Skeletal muscle tissue (tissue), 4 donors: Measurements from ENCODE around the gene FHIT. TPM values are rescaled to one million over a fixed set of nuclear protein-coding genes. Genes with fewer than 3 reads are reported as not detected.

Experiments used
- H3K27ac ChIP-seq: one replicate; pipeline ENCODE4 v1.7.0; 2013; ENCODE audit warnings: mild to moderate bottlenecking, low read depth, low read length, inconsistent platforms
- H3K27me3 ChIP-seq, 3 donors: one replicate each; pipeline ENCODE4 v1.7.0; 2013; ENCODE audit warnings: low read length in 3 of 3; ENCODE audit not compliant: control insufficient read depth in 3 of 3, insufficient read depth in 3 of 3
- H3K36me3 ChIP-seq, 3 donors: one replicate each; pipeline ENCODE4 v1.7.0; 2013; ENCODE audit warnings: low read length in 3 of 3; ENCODE audit not compliant: control insufficient read depth in 3 of 3, insufficient read depth in 3 of 3
- H3K4me1 ChIP-seq, 3 donors: one replicate each; pipeline ENCODE4 v1.7.0; 2013; ENCODE audit warnings: low read length in 3 of 3, mild to moderate bottlenecking in 3 of 3; ENCODE audit not compliant: control insufficient read depth in 3 of 3, insufficient read depth in 3 of 3
- H3K4me3 ChIP-seq, 3 donors: one replicate each; pipeline ENCODE4 v1.7.0; 2013; ENCODE audit warnings: low read length in 3 of 3
- H3K9ac ChIP-seq, 3 donors: one replicate each; pipeline ENCODE4 v1.7.0; 2013; ENCODE audit warnings: low read length in 3 of 3, mild to moderate bottlenecking in 3 of 3, moderate library complexity in 2 of 3, low read depth in 1 of 3
- H3K9me3 ChIP-seq, 3 donors: one replicate each; pipeline ENCODE4 v1.7.0; 2013; ENCODE audit warnings: low read length in 3 of 3; ENCODE audit not compliant: control insufficient read depth in 3 of 3
- total RNA-seq: library from RNA; depleted of rRNA; stranded (reverse); fragments of >200 nt; gene quantifications from one replicate; pipeline ENCODE4 v1.2.3, GENCODE V29; 2014
- donor health status: Osteomylitis.

Gene FHIT
- total RNA-seq, 1 donor from 2014 or later, result 4.2 TPM

DNA sequence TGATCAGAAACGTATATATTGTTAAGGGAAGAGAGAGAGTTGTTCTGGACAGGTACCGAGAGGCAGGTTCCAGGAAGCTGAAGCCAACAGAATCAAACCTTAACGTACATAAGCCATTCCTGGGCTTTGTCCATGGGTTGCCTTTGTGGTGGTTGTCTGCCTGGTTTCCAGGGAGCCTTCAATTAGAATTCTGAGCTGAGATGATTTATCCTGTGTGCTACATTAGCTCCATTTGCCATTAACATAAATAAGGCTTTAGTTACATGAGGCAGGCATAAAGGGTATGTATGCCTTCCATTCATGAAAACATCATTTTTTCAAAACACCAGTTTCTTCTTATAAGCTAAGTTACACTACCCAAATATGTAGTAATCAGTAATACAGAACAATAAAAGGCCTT is 1472.0 kb downstream of the FHIT start:
- no peak overlapping the region for H3K9ac ChIP-seq
- H3K9me3 ChIP-seq, result no peaks in the 10 kb centered on the region
- H3K36me3 ChIP-seq, result no peaks in the 10 kb centered on the region
- no peak overlapping the region for H3K27ac ChIP-seq
- no peaks in the 10 kb centered on the region for H3K4me1 ChIP-seq
- no peaks in the 10 kb centered on the region for H3K27me3 ChIP-seq
- H3K4me3 ChIP-seq, result no peak overlapping the region

GRCh38 chr3:59777667-59778077 is 1473.6 kb downstream of the FHIT start:
- Histone ChIP-seq H3K4me1 (no peaks in the 10 kb centered on the region), H3K27me3 (no peaks in the 10 kb centered on the region), H3K36me3 (no peaks in the 10 kb centered on the region), H3K9me3 (no peaks in the 10 kb centered on the region), H3K27ac (no peak overlapping the region), H3K4me3 (no peak overlapping the region), H3K9ac (no peak overlapping the region)

- H3K27ac ChIP-seq, result no peak overlapping the region
- no peak overlapping the region for H3K9ac ChIP-seq
Observed at GRCh38 chr3:59777066-59777465, 1474.2 kb downstream of the FHIT start.

DNA sequence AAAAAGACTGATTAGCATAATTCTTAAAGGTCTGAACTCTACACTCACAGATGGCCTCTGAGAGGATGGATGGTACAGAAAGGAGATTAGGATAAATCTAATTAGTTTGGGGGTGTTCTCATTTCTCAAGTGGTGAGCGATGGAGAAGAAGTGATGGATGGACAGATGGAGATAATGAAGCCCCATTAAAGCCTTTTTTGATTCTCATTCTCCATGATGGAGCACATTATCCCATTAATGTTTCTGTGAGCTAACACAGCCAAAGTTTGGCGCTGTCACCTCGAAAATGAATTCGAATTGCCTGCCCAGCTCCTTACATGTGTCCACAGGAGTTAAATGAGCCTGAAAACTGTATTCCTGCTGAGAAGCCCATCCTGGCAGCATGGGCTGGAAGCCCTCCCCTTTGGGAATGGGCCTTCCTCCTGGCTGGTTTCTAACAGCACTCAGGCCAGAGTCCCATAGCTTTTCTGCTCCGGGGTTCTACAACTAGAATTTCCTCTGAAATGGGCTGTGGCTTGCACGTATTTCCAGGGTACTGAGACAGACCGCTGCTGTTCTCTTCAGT is 1475.4 kb downstream of the FHIT start:
- no peak overlapping the region for H3K27ac ChIP-seq
- no peaks in the 10 kb centered on the region for H3K27me3 ChIP-seq
- H3K36me3 ChIP-seq, result no peaks in the 10 kb centered on the region
- H3K4me1 ChIP-seq, result no peaks in the 10 kb centered on the region
- H3K9ac ChIP-seq, result no peak overlapping the region
- no peaks in the 10 kb centered on the region for H3K9me3 ChIP-seq
- no peak overlapping the region for H3K4me3 ChIP-seq

More at GRCh38 chr3:59777066-59777465, 1474.2 kb downstream of the FHIT start:
- H3K27me3 ChIP-seq, result no peaks in the 10 kb centered on the region
- no peaks in the 10 kb centered on the region for H3K9me3 ChIP-seq
- H3K4me1 ChIP-seq, result no peaks in the 10 kb centered on the region
- no peaks in the 10 kb centered on the region for H3K36me3 ChIP-seq
- no peak overlapping the region for H3K4me3 ChIP-seq

DNA sequence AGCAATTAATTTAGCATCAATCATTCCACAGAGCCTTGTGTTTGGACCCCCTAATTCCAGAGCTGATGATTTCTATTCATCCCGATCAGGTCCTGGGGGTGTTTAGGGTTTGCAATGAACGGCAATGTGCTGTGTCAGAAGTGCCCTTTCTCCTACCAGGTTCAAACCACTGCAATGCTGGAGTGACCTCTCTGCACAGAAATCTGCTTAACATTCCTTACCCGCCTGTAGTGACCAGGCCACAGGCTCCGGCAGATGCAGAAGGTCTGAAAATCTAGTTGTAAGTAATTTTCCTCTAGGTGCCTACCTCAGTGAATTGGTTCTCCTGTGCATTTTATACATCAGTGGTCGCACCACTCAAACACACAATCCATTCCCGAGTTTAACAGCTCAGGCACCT is 1476.1 kb downstream of the FHIT start:
- Histone ChIP-seq H3K4me1 (no peaks in the 10 kb centered on the region), H3K27ac (no peak overlapping the region), H3K4me3 (no peak overlapping the region), H3K27me3 (no peaks in the 10 kb centered on the region), H3K9me3 (no peaks in the 10 kb centered on the region), H3K9ac (no peak overlapping the region), H3K36me3 (no peaks in the 10 kb centered on the region)

DNA sequence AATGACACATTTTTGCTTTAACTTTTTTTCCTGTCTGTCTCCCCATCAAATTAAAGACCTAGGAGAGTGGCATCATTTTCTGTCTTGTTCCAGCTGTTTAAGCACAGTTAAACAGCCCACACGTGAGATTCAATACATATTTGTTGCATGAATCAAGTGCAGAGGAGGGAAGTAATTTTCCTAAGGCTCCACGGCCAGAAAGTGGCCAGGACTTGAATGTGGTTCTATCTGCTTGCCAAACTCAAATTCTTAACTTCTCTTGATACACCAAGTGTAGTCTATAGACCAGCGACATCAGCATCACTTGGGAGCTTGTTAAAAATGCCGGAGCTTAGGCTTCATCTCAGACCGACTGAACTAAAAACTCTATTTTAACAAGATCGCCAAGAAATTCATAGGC is 1476.6 kb downstream of the FHIT start:
- Histone ChIP-seq H3K4me3 (no peak overlapping the region), H3K4me1 (no peaks in the 10 kb centered on the region), H3K27ac (no peak overlapping the region), H3K9me3 (no peaks in the 10 kb centered on the region), H3K36me3 (no peaks in the 10 kb centered on the region), H3K27me3 (no peaks in the 10 kb centered on the region), H3K9ac (no peak overlapping the region)

- peaks cover 0 to 2% (median 0%) of the 10 kb centered on the region in 3 donors for H3K9me3 ChIP-seq
- H3K27ac ChIP-seq, result no peak overlapping the region
- no peaks in the 10 kb centered on the region for H3K4me1 ChIP-seq
- H3K9ac ChIP-seq, result no peak overlapping the region
- H3K27me3 ChIP-seq, result no peaks in the 10 kb centered on the region
- no peak overlapping the region for H3K4me3 ChIP-seq
- H3K36me3 ChIP-seq, result no peaks in the 10 kb centered on the region
Observed at GRCh38 chr3:59774000-59774399, 1477.3 kb downstream of the FHIT start.

- no peaks in the 10 kb centered on the region for H3K27me3 ChIP-seq
- H3K27ac ChIP-seq, result no peak overlapping the region
- no peak overlapping the region for H3K9ac ChIP-seq
- no peak overlapping the region for H3K4me3 ChIP-seq
- peaks cover 0 to 2% (median 0%) of the 10 kb centered on the region in 3 donors for H3K9me3 ChIP-seq
- no peaks in the 10 kb centered on the region for H3K36me3 ChIP-seq
- H3K4me1 ChIP-seq, result no peaks in the 10 kb centered on the region
Observed at GRCh38 chr3:59772416-59773408, 1478.5 kb downstream of the FHIT start.

DNA sequence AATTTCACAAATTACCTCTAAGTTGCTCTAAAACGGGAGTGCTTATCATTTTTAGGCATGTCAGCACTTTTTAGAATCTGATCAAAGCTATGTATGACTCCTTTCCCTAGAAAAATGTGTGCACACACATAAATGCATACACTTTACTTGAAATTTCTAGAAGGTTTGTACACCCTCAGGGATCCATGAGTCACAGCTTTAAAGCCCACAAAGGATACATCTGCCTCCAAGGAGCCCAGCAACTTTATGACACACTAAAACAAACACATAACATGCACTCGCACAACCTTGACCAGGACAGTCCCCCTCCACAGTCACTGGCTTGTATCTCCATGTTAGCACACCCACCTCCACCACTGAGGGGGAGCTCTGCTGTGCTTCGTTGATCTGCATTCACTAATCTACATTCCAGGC is 1479.5 kb downstream of the FHIT start:
- H3K9me3 ChIP-seq, result peaks cover 0 to 2% (median 0%) of the 10 kb centered on the region in 3 donors
- no peaks in the 10 kb centered on the region for H3K36me3 ChIP-seq
- H3K4me3 ChIP-seq, result no peak overlapping the region
- H3K9ac ChIP-seq, result no peak overlapping the region
- H3K27ac ChIP-seq, result no peak overlapping the region
- no peaks in the 10 kb centered on the region for H3K27me3 ChIP-seq
- H3K4me1 ChIP-seq, result no peaks in the 10 kb centered on the region

- no peak overlapping the region for H3K4me3 ChIP-seq
Observed at GRCh38 chr3:59769127-59769750, 1482.0 kb downstream of the FHIT start.

More at GRCh38 chr3:59769127-59769750, 1482.0 kb downstream of the FHIT start:
- H3K27me3 ChIP-seq, result no peaks in the 10 kb centered on the region
- H3K9ac ChIP-seq, result no peak overlapping the region
- H3K36me3 ChIP-seq, result no peaks in the 10 kb centered on the region
- H3K9me3 ChIP-seq, result peaks cover 0 to 2% (median 0%) of the 10 kb centered on the region in 3 donors
- H3K4me1 ChIP-seq, result peaks cover 0 to under 1% (median 0%) of the 10 kb centered on the region in 3 donors
- no peak overlapping the region for H3K27ac ChIP-seq
